NCI-H1092 (cell line): ENCODE measurements around the gene NPEPL1.

Source experiments
- DNase-seq: peaks from one replicate; lab custom pipeline; 2025; lab: John Stamatoyannopoulos, UW

NPEPL1 gene

DNA sequence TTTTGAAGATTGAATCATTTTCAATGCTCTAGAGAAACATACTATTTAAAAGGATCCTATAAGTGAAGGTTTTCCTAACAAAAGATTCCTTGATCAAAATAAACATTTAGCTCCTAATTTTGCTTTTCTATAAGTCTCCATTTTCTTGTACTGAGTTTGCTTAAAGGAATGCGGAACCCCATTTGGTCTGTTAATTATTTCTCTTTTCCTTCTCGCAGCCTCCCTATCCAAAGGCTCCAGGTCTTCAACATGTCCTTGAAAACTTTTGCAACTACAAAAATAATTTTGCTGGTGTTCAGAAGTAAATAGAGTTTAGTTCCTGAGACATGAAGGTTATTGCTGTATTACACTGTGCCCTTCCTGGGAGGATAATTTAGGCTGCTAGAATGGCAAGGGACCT is 8.3 kb upstream of the NPEPL1 start:
- no peak for DNase-seq

DNA sequence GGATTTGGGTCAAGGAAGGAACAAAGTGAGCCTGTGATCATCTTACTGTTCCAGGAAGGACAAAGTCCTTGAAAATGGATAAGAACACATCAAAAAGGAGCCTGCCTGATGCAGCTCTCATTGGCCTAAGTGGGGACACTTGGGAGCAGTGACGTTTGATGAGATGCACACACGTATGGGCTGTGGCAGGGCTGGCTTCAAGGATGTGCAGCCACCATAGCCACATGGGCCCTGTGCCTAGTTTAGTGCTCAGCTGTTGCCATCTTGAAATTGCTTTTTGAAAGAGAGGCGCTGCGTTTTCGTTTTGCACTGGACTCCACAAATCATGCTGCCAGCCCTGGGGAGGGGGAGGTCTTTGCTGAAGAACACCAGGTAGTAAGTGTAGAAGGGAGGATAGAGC is 6.6 kb upstream of the NPEPL1 start:
- DNase-seq, result no peak

DNA sequence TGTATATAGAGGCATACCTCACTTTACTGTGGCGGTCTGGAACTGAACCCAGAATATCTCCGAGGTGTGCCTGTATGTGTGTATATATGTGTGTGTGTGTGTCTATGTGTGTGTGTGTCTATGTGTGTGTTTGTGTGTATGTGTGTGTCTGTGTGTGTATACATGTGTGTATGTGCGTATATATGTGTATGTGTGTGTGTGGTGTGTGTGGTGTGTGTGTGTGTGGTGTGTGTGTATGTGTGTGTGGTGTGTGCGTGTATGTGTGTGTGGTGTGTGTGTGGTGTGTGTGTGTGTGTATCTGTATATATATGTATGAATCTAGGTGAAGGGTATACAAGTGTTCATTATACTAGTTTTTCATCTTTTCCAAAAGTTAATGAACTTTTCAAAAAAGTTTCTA is 4.2 kb upstream of the NPEPL1 start:
- DNase-seq, result no peak

DNA sequence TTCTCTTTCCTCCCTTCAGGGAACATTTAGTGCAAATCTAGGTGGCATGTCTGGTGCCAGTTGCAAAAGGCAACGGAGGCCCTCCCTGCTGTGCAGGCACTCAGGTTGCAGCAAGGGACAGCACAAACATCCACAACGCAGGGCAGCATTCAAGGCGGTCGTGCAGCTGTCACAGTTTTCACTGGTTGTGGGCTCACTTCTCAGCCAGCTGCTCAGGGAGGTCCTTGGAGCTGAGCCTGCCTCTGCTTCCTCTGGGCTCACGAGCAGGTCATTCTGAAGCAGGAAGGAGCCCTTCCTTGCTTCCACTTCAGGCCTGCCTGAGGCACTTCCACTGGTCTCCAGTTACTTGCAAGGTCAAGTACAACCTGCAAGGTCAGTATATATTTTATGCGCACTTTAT is 3.8 kb upstream of the NPEPL1 start:
- DNase-seq, result no peak

DNA sequence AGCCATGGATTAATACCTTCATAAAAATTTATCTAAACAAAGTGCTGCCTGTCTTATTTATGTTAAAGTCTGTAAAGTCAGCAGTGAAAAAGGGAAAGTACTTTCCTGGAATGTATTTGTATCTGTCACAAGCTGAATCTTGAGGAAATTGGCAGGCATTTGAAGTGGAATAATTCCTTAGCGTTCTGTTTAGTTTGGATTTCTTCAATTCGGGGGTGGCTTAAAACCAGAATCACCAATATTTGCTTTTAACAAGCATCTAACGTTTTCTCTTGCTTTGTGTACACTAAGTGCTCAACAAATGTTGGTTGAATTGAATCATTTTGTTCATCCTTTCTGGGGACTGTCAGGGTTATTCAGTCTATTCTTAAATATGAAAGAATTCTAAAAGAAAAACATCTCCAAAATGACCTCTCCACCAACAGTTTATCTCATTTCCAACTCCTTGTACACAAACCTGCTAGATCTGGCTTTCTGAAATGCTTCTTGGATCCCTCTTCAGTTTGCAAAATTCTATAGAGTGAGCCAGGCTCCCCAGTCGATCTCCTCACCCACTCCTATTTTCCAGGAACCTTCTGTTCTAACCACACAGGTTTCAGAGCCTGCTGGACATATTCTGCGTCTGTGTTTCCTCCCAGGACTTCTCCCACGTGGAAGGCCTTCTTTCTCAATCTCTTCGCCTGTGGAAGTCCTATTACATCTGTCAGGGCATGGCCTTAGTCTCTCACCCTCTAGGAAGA is 2.0 kb upstream of the NPEPL1 start:
- DNase-seq, result no peak

DNA sequence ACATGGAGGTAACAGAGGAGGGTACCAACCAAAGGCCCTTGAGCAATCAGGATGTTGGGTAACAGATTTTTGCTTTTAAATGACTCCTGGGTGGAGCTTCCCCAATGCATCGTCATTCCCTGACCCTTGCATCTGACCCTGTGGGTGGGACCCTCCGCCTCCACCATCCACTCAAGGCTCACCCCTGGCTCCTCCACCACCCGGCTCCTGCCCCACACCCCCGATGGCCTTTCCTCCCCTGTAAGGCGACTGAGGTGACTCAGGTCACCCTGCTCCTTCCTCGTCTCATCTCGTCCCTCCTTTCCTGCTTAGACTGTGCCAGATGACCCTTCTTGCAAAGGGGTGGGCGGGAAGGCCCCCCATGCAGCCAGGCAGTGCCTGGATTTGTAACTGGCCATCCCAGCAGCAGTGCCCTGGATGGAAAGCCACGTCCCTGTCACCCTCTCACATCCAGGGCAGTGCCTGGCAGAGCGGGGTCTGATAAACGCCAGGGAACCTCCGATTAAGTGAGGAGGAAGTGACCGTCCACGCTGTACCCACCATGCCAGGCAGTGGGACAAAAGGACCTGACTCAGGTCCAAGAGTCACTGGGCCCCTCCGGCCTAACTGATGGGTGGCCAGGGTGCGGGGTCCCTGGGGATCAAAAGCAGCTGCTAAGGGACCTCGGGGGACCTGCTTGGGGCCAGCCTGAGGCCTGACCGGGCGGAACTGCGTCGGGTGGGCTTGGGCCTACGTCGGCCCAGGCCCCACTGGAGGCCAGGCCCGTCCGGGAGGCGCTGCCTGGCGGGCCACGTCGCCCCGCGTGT is 624 bp upstream of the NPEPL1 start:
- no peak for DNase-seq

DNA sequence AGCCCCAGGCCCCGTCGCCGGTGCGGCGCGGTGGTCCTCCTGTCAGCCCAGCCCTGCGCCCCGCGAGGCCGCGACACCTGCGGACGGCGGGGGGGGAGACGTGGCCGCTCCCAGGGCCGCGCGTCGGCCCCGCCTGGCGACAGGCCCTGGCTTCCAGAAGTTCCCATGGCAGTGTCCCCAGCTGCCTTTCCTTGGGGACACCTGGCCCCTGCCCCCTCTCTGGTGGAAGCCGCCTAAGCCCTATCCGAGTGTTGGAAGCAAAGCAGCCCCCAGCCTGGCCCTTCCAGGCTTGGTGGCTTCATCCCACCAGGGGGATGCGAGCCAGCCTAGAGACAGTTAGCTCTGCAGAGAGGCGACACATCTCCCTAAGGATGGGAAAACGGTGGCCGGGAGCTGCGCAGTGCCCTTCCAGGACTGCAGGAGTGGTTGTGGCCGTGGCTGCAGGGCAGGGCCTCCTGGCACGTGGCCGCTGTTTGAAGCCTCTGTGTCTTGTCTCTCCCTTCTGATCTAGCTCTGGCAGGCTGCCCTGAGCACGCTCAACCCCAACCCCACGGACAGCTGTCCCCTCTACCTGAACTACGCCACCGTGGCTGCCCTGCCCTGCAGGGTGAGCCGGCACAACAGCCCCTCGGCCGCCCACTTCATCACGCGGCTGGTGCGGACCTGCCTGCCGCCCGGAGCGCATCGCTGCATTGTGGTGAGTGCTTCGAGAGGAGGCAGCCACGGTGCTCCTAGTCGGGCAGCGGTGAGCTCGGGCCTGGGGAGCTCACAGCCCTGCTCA is 816 bp downstream of the NPEPL1 start:
- DNase-seq, result no peak

DNA sequence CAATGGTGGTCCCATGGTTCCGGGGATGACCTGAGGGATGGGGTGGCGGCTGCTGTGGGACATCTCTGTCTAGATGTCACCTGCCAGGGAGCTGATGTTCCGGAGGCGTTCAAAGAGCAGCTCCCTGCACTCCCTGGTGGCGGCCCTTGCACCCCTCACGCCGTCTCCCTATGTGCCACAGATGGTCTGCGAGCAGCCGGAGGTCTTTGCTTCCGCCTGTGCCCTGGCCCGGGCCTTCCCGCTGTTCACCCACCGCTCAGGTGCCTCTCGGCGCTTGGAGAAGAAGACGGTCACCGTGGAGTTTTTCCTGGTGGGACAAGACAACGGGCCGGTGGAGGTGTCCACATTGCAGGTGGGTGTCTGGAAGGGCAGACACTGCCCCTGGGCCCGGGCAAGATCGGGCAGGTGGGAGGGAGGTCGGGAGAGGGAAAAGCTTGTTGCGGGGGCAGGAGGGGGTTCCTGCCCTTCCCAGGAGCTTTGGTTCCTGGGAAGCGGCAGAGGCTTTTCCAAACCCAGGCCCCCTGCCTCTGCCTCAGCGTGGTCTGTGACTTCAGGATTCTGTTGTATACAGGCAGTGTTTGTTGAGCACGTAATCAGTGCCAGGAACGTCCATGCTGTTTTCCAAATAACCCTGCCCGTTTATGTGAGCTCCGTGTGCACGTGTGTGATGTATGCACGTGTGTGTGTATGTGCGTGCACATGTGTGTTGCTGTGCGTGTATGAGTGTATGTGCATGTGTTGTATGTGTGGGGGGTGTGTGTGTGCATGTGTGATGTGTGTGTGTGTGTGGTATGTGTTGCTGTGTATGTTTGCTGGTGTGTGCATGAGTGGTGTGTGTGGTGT is 1.9 kb downstream of the NPEPL1 start:
- DNase-seq, result no peak

DNA sequence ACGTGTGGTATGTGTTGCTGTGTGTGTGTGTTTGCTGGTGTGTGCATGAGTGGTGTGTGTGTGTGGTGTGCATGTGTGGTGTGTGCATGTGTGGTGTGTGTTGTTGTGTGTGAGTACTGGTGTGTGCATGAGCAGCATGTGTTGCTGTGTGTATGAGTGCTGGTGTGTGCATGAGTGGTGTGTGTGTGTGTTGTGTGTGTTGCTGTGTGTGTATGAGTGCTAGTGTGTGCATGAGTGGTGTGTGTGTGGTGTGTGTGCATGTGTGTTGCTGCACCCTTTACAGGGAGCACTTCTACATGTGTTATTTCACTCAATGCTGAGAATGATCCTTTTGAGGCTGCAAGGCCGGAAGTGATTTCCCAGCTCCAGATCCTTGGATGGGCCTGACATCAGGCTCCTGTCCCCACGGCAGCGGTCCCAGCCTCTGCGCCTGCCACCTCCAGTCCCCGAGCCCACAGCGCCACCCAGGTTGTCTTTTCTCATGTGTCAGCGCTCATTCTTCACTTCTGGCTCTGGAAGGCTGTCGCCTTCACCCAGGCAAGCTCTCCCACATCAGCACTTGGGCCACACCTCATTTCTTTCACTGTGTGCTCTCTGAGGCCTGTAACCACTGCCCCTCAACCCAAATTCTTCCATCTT is 2.6 kb downstream of the NPEPL1 start:
- no peak for DNase-seq

DNA sequence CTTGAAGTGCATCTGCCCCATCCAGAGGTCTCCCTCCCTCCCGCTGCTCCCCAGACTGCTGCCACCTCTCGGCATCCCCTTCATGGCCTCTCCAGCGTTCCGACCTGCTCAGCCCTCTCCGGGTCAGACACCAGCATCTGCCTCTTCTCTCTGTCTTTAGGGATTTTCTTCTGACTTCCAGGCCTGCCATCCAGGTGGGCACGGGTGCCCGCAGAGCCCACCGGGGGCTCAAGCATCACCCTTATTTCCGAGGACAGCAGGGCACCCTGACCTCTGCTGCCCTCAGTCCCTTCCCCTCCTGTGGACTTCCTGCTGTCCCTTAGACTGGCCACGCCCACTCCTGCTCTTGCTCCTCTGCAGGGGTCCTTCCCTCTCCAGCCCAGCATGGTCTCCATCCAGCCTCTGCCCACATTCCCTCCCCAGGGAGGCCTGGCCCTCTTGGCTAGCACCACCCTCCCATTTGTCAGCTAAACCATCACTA is 3.3 kb downstream of the NPEPL1 start:
- no peak for DNase-seq

DNA sequence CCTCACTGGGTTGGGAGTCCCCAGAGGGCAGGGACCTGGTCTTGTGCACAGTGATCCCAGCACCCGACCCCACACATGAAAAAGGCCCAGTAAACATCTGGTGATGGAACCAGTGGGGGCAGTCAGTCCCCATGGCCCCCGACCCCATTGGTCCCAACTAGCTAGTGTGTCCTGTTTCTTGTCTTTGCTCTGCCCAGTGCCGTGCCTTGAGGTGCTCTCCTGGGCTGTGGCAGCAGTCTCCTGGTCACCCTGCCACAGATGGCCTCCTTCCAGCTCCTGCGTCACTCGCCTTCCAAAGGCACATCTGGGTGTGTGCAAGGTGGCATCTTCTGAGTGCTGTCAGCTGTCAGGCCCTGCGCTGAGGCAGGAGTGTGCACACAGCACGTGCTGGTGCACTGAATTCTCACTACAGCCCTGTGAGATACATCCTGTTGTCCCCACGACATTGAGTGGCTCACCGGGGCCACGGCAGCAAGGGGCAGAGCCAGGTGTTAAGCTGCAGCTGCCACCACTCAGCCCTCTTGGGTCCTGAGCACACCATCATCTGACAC is 3.9 kb downstream of the NPEPL1 start:
- DNase-seq, result no peak

DNA sequence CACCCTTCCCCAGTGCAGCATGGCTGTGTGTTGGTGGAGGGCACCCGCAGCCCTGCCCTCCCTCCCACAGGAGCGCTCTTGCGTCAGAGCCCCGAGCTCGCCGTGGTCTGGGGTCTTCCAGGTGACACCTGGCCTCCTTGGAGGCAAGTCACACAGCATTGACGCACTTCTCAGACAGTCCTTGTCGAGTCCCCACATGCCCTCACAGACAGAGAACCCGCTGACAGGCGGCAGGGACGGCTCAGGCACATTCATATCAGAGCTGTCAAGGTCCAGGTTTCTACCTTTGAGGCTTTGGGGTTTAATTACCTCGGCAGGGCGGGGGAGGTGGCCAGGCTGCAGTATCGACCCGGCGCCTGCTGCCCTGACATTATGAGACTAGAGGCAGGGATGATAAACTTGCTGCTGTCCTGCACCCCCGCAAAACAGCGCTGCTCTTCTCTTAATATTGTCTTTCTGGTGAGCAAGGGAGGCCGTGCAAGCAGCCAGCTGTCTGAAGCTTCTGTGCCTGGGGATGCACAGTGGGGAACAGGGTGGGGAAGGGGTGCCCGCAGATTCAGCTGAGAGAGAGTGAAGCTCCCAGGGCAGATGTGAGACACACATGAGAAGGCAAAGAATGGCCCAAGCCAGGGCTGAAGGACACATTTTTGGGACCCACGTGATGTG is 4.7 kb downstream of the NPEPL1 start:
- DNase-seq, result no peak

DNA sequence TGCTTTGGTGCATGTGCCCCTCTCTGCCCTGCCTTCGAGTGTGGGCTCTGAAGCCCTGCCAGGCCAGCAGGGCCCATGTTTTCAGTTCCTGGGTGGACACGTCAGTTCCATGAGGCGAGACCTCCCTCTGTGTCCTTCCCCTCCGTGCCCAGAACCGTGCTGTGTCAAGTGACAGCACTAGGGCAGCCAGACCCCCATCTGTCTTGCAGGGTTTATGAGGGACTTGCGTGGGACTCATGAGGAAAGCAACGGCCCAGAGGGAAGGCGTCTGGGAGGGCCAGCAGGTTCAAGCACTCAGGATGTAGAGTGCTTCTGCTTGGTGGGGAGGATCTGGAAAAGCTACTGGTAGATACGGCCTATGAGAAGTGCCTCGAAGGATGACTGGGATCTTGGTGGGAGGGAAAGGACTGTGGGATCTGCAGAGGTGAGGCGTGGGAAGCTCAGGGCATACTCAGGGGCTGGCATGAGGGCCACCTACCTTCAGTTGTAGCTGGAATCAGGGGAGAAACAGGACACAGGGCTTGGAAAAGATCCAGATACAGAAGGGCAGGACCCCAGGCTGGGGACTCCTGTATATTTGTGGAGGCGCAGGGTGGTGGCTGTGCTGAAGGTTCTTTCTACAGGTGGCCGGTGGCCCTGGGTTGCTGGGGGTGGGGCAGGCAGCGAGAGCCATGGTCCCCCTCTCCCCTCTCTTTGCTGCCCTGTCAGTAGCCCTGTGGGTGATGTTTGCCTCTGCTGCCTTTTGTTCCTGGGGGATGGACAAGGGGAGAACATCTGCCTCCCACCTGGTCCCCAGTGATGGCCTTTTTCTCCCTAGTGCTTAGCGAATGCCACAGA is 5.5 kb downstream of the NPEPL1 start:
- no peak for DNase-seq

DNA sequence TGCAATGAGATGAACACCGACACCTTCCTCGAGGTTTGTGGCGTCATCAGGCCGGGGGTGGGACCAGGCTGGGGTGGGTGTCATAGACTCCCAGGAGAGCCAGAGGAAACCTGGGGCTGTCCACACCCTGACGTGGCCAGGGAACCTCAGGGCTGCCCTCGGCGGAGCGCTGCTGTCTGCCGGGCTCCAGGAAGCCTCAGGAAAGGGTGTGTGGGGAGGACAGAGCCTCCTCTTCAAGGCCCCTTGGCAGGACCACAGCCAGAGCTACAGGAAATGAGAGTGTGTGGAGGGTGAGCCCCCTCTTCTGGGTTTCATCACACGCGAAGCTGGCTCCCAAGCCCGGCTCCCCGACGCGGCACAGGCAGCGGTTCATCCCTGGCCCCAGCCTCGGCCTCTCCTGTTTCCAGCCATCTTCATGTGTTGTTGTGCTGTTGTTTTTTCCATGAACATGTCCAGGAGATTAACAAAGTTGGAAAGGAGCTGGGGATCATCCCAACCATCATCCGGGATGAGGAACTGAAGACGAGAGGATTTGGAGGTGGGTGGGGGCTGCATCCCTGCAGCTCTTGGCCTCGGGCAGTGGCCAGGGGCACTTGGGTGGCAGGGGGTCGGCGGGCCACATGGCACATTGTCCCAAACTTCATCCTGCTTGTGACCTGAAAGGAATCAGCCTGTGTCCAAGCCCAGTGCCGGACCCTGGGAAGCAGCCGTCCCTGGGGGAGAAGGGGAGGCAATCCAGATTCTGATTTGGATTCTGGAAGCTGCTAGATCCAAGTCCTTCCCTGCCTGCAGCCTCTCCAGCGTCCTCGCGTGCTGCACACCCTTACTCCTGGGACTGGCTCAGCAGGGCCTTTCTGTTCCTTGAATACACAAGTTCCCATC is 6.4 kb downstream of the NPEPL1 start:
- no peak for DNase-seq

DNA sequence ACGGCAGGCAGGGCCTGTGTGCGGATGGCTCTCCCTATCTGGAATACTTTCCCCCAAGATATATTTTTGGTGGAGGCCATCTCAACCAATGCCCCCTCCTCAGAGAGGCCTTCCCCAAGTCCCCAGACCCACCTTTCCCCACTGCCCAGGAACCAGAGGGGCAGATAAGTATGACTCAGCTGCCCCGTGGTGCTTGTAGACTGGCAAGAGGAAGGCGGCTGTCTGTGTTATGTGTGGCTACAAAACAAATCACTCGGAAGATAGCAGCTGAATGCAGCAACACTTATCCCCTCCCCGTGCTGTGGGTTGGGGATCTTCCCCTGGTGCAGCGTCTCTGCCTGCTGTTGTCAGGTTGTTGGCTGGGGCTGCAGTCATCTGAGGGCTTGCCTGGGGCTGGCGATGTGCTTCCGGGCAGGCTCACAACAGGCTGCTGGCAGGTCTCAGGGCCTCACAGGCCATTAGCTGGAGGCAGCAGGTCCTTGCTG is 7.1 kb downstream of the NPEPL1 start:
- no peak for DNase-seq

DNA sequence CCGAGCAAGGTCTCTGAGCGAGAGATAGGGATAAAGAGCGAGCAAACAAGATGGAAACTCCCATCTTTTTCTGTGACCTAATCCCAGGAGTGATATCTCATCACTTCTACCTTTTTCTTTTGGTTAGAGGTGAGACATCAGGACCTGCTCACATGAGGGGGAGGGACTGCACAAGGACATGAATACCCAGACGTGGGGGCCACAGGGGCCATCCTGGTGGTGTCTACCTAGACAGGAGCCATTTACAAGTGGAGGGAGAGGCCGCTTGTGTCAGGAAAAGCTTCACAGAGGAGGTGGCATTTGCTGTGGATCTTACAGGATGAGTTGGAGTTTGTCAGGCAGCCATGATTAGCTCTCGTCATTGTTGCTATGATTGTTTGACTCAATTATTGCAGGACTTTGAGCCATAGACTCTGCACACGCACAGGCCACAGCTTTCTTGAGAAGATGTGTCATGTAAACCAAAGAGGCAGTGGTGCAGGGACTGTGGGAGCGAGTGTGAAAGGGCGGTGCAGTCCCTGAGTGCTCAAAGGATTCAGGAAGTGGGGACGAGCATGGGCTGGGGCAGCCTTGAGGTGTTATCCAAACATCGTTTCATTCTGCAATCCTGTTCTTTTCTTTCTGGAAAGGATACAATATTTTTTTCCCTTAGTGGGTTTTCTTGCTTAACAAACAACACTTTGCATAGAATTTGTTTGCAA is 7.7 kb downstream of the NPEPL1 start:
- no peak for DNase-seq

DNA sequence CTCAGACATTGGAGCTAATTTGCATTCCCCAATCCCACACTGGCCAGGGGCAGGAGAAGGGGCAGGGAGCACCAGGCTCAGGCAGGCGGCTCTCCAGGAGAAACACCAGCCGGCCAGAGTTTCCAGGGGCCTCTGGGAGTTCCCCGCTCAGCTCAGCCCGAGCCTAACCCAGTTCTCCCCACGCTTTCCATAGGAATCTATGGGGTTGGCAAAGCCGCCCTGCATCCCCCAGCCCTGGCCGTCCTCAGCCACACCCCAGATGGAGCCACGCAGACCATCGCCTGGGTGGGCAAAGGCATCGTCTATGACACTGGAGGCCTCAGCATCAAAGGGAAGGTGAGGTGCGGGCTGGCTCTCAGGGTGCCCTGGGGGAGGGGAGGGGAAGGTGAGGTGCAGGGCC is 8.2 kb downstream of the NPEPL1 start:
- DNase-seq, result no peak
